HCT116 (cell line): ENCODE results near the gene RIPOR1. TPM values are rescaled to one million over a fixed set of nuclear protein-coding genes. Genes with fewer than 3 reads are reported as not detected.

Experiments used
- ATAC-seq: fragments of 200-7000 bp; cut with Tn5 transposase; 2 replicates; pipeline ENCODE4 v1.9.1; 2020; ENCODE audit warnings: mild to moderate bottlenecking, moderate library complexity
- BruUV-seq: library from RNA; stranded (reverse); fragments of 400-500 nt; replicated peaks from 2 replicates; lab custom pipeline; 2021; lab: Mats Ljungman, UMichigan
- CTCF ChIA-PET: fragments of 300-600 bp; sonication (Branson Sonifier 250); formaldehyde crosslinking; loops from one replicate; lab custom pipeline; 2021; ENCODE audit warnings: antibody characterized with exemption; lab: Charles Lee
- POLR2A ChIA-PET: fragments of 300-600, 350-600 bp; sonication (Branson Sonifier 250); formaldehyde crosslinking; loops from one replicate; lab custom pipeline; 2021; ENCODE audit warnings: antibody characterized with exemption; lab: Charles Lee
- RAD21 ChIA-PET, 2 experiments: fragments of 300-600 bp; sonication (Branson Sonifier 250); formaldehyde crosslinking; loops; one replicate each; lab custom pipeline; 2023; ENCODE audit warnings: low total read pairs in 2 of 2; ENCODE audit not compliant: uncharacterized antibody in 2 of 2, unreplicated experiment in 2 of 2, low non-redundant PET in 1 of 2; lab: Charles Lee
- DNase-seq: peaks from one replicate; pipeline ENCODE4 v3.0.0-alpha.2; 2010; ENCODE audit warnings: low read depth, low spot score
- H2AFZ ChIP-seq: fragments of 200-600 bp; shearing (Covaris generic), sonication (generic); 2 replicates; pipeline ENCODE4 v1.6.1; 2017; ENCODE audit warnings: low read depth, mixed run types, mixed read lengths, antibody characterized with exemption, low read length; ENCODE audit not compliant: poor library complexity, severe bottlenecking
- H3K27ac ChIP-seq: 2 replicates; pipeline ENCODE4 v1.5.1; 2012; ENCODE audit warnings: low read depth, low read length
- H3K27me3 ChIP-seq: fragments of 200-600 bp; sonication (generic); 2 replicates; pipeline ENCODE4 v1.6.1; 2016; ENCODE audit warnings: mixed run types, low read length, mixed read lengths; ENCODE audit not compliant: insufficient read depth
- H3K36me3 ChIP-seq, 2 experiments: fragments of 200-500 bp in 1 of 2; fragments of 200-600 bp in 1 of 2; sonication (Bioruptor generic) in 1 of 2; sonication (generic) in 1 of 2; 2 replicates each; pipeline versions ENCODE4 v1.5.1 to v1.6.1; 2014 to 2016; ENCODE audit warnings: low read length in 2 of 2, inconsistent platforms in 1 of 2, mixed read lengths in 1 of 2, mixed run types in 1 of 2; ENCODE audit not compliant: insufficient read depth in 2 of 2, control insufficient read depth in 1 of 2
- H3K4me1 ChIP-seq, 2 experiments: fragments of 200-600 bp in 1 of 2; sonication (generic) in 1 of 2; 2 replicates each; pipeline versions ENCODE4 v1.5.1 to v1.6.1; 2012 to 2017; ENCODE audit warnings: low read length in 2 of 2, inconsistent platforms in 1 of 2, mild to moderate bottlenecking in 1 of 2, mixed read lengths in 1 of 2, mixed run types in 1 of 2, moderate library complexity in 1 of 2; ENCODE audit not compliant: insufficient read depth in 2 of 2, control insufficient read depth in 1 of 2
- H3K4me2 ChIP-seq: fragments of 200-600 bp; sonication (generic); 2 replicates; pipeline ENCODE4 v1.6.1; 2017; ENCODE audit warnings: mixed run types, low read length, mixed read lengths
- H3K4me3 ChIP-seq, 2 experiments: fragments of 200-600 bp in 1 of 2; sonication (generic) in 1 of 2; replicated peaks in 1 of 2; 2 replicates each; pipeline ENCODE4 v1.5.1; 2011 to 2016; ENCODE audit warnings: low read length in 2 of 2, control low read depth in 1 of 2, low read depth in 1 of 2, mild to moderate bottlenecking in 1 of 2, mixed read lengths in 1 of 2, mixed run types in 1 of 2
- H3K79me2 ChIP-seq: fragments of 200-600 bp; sonication (generic); 2 replicates; pipeline ENCODE4 v1.6.1; 2017; ENCODE audit warnings: mild to moderate bottlenecking, mixed run types, low read length, moderate library complexity, mixed read lengths; ENCODE audit not compliant: insufficient read depth
- H3K9ac ChIP-seq: fragments of 200-600 bp; sonication (generic); 2 replicates; pipeline ENCODE4 v1.6.1; 2016; ENCODE audit warnings: low read length, mixed read lengths
- H3K9me2 ChIP-seq: fragments of 200-600 bp; sonication (generic), shearing (Covaris generic); 2 replicates; pipeline ENCODE4 v1.6.1; 2017; ENCODE audit warnings: mixed run types, mild to moderate bottlenecking, moderate library complexity; ENCODE audit not compliant: insufficient read depth
- H3K9me3 ChIP-seq, 2 experiments: fragments of 200-500 bp in 1 of 2; fragments of 200-600 bp in 1 of 2; sonication (Bioruptor generic) in 1 of 2; sonication (generic) in 1 of 2; 2 replicates each; pipeline ENCODE4 v1.6.1; 2014 to 2017; ENCODE audit warnings: low read length in 2 of 2, mixed read lengths in 2 of 2, inconsistent platforms in 1 of 2, low read depth in 1 of 2, mild to moderate bottlenecking in 1 of 2, mixed run types in 1 of 2, moderate library complexity in 1 of 2; ENCODE audit not compliant: control insufficient read depth in 1 of 2, insufficient read depth in 1 of 2
- H4K20me1 ChIP-seq: fragments of 200-600 bp; sonication (generic), shearing (Covaris generic); 2 replicates; pipeline ENCODE4 v1.6.1; 2017; ENCODE audit warnings: mixed run types, mild to moderate bottlenecking, moderate library complexity; ENCODE audit not compliant: insufficient read depth
- EZH2 ChIP-seq: fragments of 200-600 bp; sonication (generic); IDR thresholded peaks from 2 replicates; pipeline ENCODE4 v1.6.1; 2017; ENCODE audit warnings: antibody characterized with exemption, mixed run types
- EZH2phosphoT487 ChIP-seq: fragments of 200-600 bp; IDR thresholded peaks from 2 replicates; pipeline ENCODE4 v1.6.1; 2018; ENCODE audit warnings: antibody characterized with exemption, borderline replicate concordance
- JUND ChIP-seq: IDR thresholded peaks from 2 replicates; pipeline ENCODE4 v1.6.1; 2012
- POLR2A ChIP-seq: IDR thresholded peaks from 2 replicates; pipeline ENCODE4 v1.7.0; 2011; ENCODE audit warnings: borderline replicate concordance; ENCODE audit not compliant: insufficient read depth, insufficient read length; ENCODE audit errors: extremely low read depth
- POLR2AphosphoS5 ChIP-seq: IDR thresholded peaks from 2 replicates; pipeline ENCODE4 v1.6.1; 2011; ENCODE audit warnings: mild to moderate bottlenecking, low read depth, low read length, moderate library complexity
- SIN3A ChIP-seq: IDR thresholded peaks from 2 replicates; pipeline ENCODE4 v1.6.1; 2012; ENCODE audit warnings: low read depth
- SP1 ChIP-seq: IDR thresholded peaks from 2 replicates; pipeline ENCODE4 v1.6.1; 2012; ENCODE audit warnings: low read depth
- TCF7L2 ChIP-seq: IDR thresholded peaks from 2 replicates; pipeline ENCODE4 v1.7.0; 2011; ENCODE audit warnings: borderline replicate concordance, inconsistent platforms; ENCODE audit not compliant: insufficient read depth, insufficient read length; ENCODE audit errors: extremely low read depth
- YY1 ChIP-seq: IDR thresholded peaks from 2 replicates; pipeline ENCODE4 v1.6.1; 2011; ENCODE audit warnings: low read length, low read depth, moderate library complexity, mild to moderate bottlenecking; ENCODE audit not compliant: insufficient replicate concordance; ENCODE audit errors: extremely low read depth
- intact Hi-C: fragments of 100-400 bp; cut with micrococcal nuclease; formaldehyde crosslinking; loops from 2 replicates; pipeline ENCODE4 v1.10.0; 2022
- total RNA-seq: library from RNA; stranded (reverse); gene quantifications from one replicate; pipeline ENCODE4 v1.2.1, GENCODE V29; 2021; ENCODE audit not compliant: unreplicated experiment
- TF ChIP-seq, protein P1 (sequence below): IDR thresholded peaks from 2 replicates; pipeline ENCODE4 v1.6.1; 2011; ENCODE audit warnings: mild to moderate bottlenecking, low read length, moderate library complexity; ENCODE audit not compliant: insufficient replicate concordance; ENCODE audit errors: extremely low read depth

RIPOR1 gene
- total RNA-seq, 1 experiment from 2014 or later: 60.0 TPM

DNA sequence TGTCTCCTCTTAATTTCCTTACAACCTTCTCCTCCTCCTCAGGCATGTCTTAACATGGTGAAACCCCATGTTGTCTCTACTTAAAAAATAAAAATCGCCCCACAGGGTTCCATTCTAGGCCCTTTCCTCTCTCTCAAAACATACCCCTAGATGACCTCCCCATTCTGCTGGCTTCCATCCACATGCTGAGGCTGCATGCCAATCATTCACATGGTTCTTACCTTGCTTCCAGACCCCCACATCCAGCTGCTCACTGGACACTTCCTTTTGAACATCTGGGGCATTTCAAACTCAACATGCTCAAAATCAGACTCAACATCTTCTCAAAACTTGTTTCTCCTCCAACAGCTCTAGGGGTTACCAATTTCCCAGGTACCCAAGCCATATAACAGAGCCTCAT, 21.3 kb downstream of the RIPOR1 start:
- Histone ChIP-seq H3K27ac (no peak overlapping the region), H3K9me3 (no peaks in the 10 kb centered on the region), H3K4me1 (peaks cover 0 to 7% of the 10 kb centered on the region in 2 experiments; a peak in 2 of 4 replicates), H3K9me2 (no peaks in the 10 kb centered on the region), H2AFZ (no peak overlapping the region), H4K20me1 (no peaks in the 10 kb centered on the region), H3K36me3 (peaks cover 0 to 3% of the 10 kb centered on the region in 2 experiments; a peak in 1 of 4 replicates), H3K27me3 (no peaks in the 10 kb centered on the region), H3K9ac (no peak overlapping the region), H3K4me2 (no peak overlapping the region), H3K4me3 (no peak overlapping the region), H3K79me2 (no peaks in the 10 kb centered on the region)
- TF ChIP-seq EZH2 (no peak), JUND (no peak), SP1 (no peak), EZH2phosphoT487 (no peak), POLR2AphosphoS5 (no peak), POLR2A (no peak), YY1 (no peak), TCF7L2 (no peak), SIN3A (no peak)
- TF ChIP-seq, protein P1, sequence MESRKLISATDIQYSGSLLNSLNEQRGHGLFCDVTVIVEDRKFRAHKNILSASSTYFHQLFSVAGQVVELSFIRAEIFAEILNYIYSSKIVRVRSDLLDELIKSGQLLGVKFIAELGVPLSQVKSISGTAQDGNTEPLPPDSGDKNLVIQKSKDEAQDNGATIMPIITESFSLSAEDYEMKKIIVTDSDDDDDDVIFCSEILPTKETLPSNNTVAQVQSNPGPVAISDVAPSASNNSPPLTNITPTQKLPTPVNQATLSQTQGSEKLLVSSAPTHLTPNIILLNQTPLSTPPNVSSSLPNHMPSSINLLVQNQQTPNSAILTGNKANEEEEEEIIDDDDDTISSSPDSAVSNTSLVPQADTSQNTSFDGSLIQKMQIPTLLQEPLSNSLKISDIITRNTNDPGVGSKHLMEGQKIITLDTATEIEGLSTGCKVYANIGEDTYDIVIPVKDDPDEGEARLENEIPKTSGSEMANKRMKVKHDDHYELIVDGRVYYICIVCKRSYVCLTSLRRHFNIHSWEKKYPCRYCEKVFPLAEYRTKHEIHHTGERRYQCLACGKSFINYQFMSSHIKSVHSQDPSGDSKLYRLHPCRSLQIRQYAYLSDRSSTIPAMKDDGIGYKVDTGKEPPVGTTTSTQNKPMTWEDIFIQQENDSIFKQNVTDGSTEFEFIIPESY: no peak
- ChIA-PET POLR2A (no interaction called here), RAD21 (no interaction called here), CTCF (no interaction called here)
- intact Hi-C loops: no loop called here
- no peak for ATAC-seq
- DNase-seq: no peak
- BruUV-seq: no TSS peak
